Neutrophil (primary cell): ENCODE data around the gene SINHCAF.
"Not testable (repeated sequence)": the region's sequence is repeated elsewhere in the genome, so short reads cannot be mapped to it uniquely, and the experiment has no call there.

Source experiments
- H3K27ac ChIP-seq: fragments of 200-600 bp; sonication (generic); 2 replicates; pipeline ENCODE4 v1.5.1; 2016; ENCODE audit warnings: mild to moderate bottlenecking, moderate library complexity
- H3K27me3 ChIP-seq: fragments of 200-600 bp; sonication (generic); 2 replicates; pipeline ENCODE4 v1.6.0; 2016; ENCODE audit warnings: mild to moderate bottlenecking
- H3K36me3 ChIP-seq: fragments of 200-600 bp; sonication (generic); 2 replicates; pipeline ENCODE4 v1.5.1; 2017
- H3K4me1 ChIP-seq, 2 experiments: fragments of 200-600 bp in 1 of 2; sonication (generic) in 1 of 2; 1 replicate in 1 of 2; 2 replicates in 1 of 2; pipeline versions ENCODE4 v1.5.1 to v1.6.1; 2013 to 2016; ENCODE audit warnings: low read depth in 1 of 2, low read length in 1 of 2, mild to moderate bottlenecking in 1 of 2, moderate library complexity in 1 of 2; ENCODE audit not compliant: control insufficient read depth in 1 of 2, insufficient read depth in 1 of 2
- H3K4me3 ChIP-seq, 2 experiments: fragments of 200-600 bp in 1 of 2; sonication (generic) in 1 of 2; 1 replicate in 1 of 2; 2 replicates in 1 of 2; pipeline ENCODE4 v1.5.1; 2013 to 2016; ENCODE audit warnings: low read depth in 1 of 2, low read length in 1 of 2, mild to moderate bottlenecking in 1 of 2, moderate library complexity in 1 of 2
- H3K9me3 ChIP-seq: fragments of 200-600 bp; sonication (generic); 2 replicates; pipeline ENCODE4 v1.5.1; 2016
- CTCF ChIP-seq: fragments of 200-600 bp; sonication (generic); IDR thresholded peaks from 2 replicates; pipeline ENCODE4 v1.5.1; 2016; ENCODE audit warnings: antibody characterized with exemption

The SINHCAF gene

GRCh38 chr12:31259136-31259886 lies 66.6 kb downstream of the SINHCAF start:
- Histone ChIP-seq H3K27ac (no peak overlapping the region), H3K9me3 (no peaks in the 10 kb centered on the region), H3K4me1 (no peaks in the 10 kb centered on the region), H3K36me3 (no peaks in the 10 kb centered on the region), H3K27me3 (no peaks in the 10 kb centered on the region), H3K4me3 (no peak overlapping the region)
- TF ChIP-seq CTCF = no peak

- Histone ChIP-seq H3K4me3 (no peak overlapping the region), H3K4me1 (no peaks in the 10 kb centered on the region), H3K36me3 (no peaks in the 10 kb centered on the region), H3K9me3 (no peaks in the 10 kb centered on the region), H3K27ac (no peak overlapping the region), H3K27me3 (peaks cover 7% of the 10 kb centered on the region)
- TF ChIP-seq CTCF = no peak
These were observed 68.2 kb downstream of the SINHCAF start for GRCh38 chr12:31257784-31258183.

GRCh38 chr12:31251707-31252611 lies 74.0 kb downstream of the SINHCAF start:
- peaks cover 13% of the 10 kb centered on the region for H3K27me3 ChIP-seq
- not testable (repeated sequence) for H3K4me3 ChIP-seq, H3K9me3 ChIP-seq

GRCh38 chr12:31250179-31250578 lies 75.8 kb downstream of the SINHCAF start:
- H3K4me1 ChIP-seq = no peaks in the 10 kb centered on the region
- TF ChIP-seq CTCF = no peak
- no peaks in the 10 kb centered on the region for H3K9me3 ChIP-seq
- H3K27me3 ChIP-seq = peaks cover 13% of the 10 kb centered on the region
- no peaks in the 10 kb centered on the region for H3K36me3 ChIP-seq
- H3K27ac ChIP-seq = no peak overlapping the region
- no peak overlapping the region for H3K4me3 ChIP-seq

More at GRCh38 chr12:31251707-31252611, 74.0 kb downstream of the SINHCAF start:
- not testable (repeated sequence) for H3K36me3 ChIP-seq, H3K4me1 ChIP-seq, H3K27ac ChIP-seq

- no peak overlapping the region for H3K4me3 ChIP-seq
- H3K9me3 ChIP-seq = no peaks in the 10 kb centered on the region
- H3K27ac ChIP-seq = no peak overlapping the region
- no peaks in the 10 kb centered on the region for H3K4me1 ChIP-seq
- H3K36me3 ChIP-seq = no peaks in the 10 kb centered on the region
- TF ChIP-seq CTCF = no peak
- H3K27me3 ChIP-seq = peaks cover 13% of the 10 kb centered on the region
These were observed 76.6 kb downstream of the SINHCAF start for GRCh38 chr12:31249356-31249755.

- TF ChIP-seq CTCF = no peak
- H3K36me3 ChIP-seq = no peaks in the 10 kb centered on the region
These were observed 77.1 kb downstream of the SINHCAF start for GRCh38 chr12:31248815-31249214.

More at GRCh38 chr12:31248815-31249214, 77.1 kb downstream of the SINHCAF start:
- Histone ChIP-seq H3K4me3 (no peak overlapping the region), H3K4me1 (no peaks in the 10 kb centered on the region), H3K27me3 (peaks cover 13% of the 10 kb centered on the region), H3K27ac (no peak overlapping the region), H3K9me3 (no peaks in the 10 kb centered on the region)
